GM12892 (cell line): Measurements from ENCODE around the gene PRKACB.

Experiments
- DNase-seq: peaks from one replicate; pipeline ENCODE4 v3.0.0; 2011; ENCODE audit not compliant: insufficient read length
- FAIRE-seq: peaks from 2 replicates; lab custom pipeline; 2011; peaks lifted over from hg19 to GRCh38; lab: Jason Lieb, UNC
- POLR2A ChIP-seq: IDR thresholded peaks from 2 replicates; pipeline ENCODE4 v1.6.1; 2011; ENCODE audit warnings: low read depth, low read length, control low read depth
- POLR2AphosphoS5 ChIP-seq: IDR thresholded peaks from 2 replicates; pipeline ENCODE4 v1.6.1; 2011; ENCODE audit warnings: low read depth, low read length, control low read depth
- TAF1 ChIP-seq: IDR thresholded peaks from 2 replicates; pipeline ENCODE4 v1.6.1; 2011; ENCODE audit warnings: low read depth, mild to moderate bottlenecking, control low read depth, low read length, borderline replicate concordance

The PRKACB gene

DNA sequence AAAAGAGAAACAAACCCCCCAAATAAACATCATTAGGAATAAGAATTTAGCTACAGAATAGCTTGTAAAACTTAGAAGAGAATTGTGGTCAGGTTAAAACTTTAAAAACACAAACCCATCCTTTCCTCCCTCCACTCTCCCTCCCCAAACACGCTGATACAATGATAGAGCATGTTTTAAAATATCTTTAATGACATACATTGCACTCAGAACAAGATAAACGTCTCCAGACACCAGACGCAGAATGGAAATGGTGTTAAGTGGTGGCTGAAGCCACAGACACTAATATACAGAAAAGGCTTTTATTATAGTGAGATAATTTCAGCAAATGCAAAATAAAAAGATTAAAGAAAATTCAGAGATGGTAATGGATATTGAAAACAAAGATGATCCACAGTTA lies 98.6 kb downstream of the PRKACB start:
- DNase-seq, result no peak
- FAIRE-seq, result no peak

DNA sequence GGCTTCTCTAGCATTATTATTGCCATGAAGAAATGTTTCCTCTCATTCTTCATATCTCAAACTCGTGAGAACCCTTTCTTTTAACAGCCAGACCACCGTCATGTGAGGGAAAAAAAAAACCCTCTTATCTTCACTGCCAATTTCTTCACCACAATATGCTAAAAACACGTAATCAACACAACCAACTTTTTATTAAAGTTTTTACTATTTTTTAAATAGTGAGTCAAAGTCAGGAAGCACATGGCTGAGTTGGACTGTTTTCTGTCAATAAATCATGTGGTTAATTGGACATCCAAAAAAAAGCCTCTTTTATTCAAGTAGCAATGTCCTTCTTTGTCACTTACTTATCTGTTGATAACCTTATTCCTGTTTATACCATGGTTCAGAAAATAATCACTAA lies 101.5 kb downstream of the PRKACB start:
- TF ChIP-seq POLR2AphosphoS5 (no peak), TAF1 (no peak), POLR2A (no peak)
- no peak for DNase-seq
- FAIRE-seq, result no peak

More for the DNA sequence above, 98.6 kb downstream of the PRKACB start:
- no peak for TF ChIP-seq POLR2A

DNA sequence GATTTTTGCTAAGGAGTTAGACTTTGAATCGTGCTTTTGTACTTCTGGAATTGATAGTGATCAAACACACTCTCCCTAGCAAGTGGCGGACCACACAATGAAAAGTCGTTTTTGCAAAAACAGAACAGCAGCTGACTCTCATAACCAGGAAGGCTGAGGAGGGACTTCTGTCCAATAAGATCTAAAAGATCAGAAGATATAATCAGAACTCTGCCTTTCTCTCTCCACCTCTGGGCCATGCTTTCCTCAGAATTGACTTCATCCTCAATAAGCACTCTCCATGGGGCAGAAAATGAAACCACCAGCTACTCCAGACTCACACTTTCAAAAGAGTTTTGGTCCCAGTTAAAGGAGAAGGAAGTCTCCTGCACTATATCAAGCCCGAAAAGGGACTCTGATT lies 102.1 kb downstream of the PRKACB start:
- no peak for FAIRE-seq

DNA sequence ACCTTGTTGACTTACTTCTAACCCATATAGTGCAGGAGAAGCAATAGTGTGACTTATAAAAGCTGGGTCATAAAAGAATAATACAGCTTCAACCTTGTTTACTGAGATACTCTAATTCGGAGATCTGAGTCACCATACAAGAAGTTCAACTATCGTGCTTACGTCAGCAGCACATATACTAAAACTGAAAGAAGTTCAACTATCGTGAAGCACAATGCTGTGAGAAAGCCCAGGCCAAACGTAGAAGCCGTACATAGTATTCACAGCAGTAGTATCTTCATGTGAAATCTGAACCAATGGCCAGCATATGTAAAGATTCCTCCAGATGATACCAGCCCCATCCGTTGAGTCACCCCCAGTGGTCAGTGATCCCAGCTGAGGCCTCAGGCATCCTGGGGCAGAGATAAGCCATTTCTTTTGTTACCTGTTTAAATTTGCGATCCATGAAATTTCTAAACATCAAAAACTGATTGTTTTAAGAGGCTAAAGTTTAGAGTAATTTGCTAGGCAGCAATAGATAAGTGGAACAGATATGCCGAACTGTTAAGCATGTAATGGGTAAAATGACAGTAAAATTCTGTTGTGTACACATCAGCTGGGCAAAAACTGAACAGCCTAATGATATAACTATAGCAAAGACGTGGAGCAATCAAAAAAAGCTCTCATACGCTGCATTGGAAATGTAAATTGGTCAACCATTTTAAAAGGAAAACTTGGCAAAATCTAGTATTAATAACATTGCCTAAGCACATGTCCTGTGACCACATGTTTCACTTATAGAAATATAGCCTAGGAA lies 103.6 kb downstream of the PRKACB start:
- DNase-seq (no peak), FAIRE-seq (peak; percentile 9)
- TF ChIP-seq POLR2A, result no peak

More for the DNA sequence above, 102.1 kb downstream of the PRKACB start:
- no peak for DNase-seq
- TF ChIP-seq TAF1, result no peak
- TF ChIP-seq POLR2A, result no peak
- TF ChIP-seq POLR2AphosphoS5, result no peak

DNA sequence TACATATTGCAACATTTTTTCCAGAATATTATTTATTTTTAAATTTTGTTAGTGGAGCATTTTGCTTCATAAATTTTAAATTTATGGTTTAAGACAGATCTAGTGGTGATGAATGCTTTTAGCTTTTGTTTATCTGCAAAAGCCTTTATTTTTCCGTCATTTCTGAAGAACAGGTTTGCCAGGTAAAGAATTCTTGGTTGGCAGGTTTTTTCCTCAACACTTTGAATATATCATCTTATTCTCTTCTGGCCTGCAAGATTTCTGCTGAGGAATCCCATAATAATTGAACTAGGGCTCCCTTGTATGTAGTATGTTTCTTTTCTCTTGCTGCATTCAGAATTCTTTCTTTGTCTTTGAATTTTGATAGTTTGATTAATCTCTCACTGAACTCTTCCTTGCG lies 106.6 kb downstream of the PRKACB start:
- no peak for FAIRE-seq
- no peak for DNase-seq

GRCh38 chr1:84253036-84253435 lies 109.0 kb downstream of the PRKACB start:
- TF ChIP-seq POLR2AphosphoS5, result no peak
- no peak for TF ChIP-seq POLR2A
- TF ChIP-seq TAF1, result no peak
- DNase-seq (no peak), FAIRE-seq (no peak)

More for the DNA sequence above, 106.6 kb downstream of the PRKACB start:
- TF ChIP-seq POLR2AphosphoS5, result no peak
- no peak for TF ChIP-seq TAF1
- no peak for TF ChIP-seq POLR2A

DNA sequence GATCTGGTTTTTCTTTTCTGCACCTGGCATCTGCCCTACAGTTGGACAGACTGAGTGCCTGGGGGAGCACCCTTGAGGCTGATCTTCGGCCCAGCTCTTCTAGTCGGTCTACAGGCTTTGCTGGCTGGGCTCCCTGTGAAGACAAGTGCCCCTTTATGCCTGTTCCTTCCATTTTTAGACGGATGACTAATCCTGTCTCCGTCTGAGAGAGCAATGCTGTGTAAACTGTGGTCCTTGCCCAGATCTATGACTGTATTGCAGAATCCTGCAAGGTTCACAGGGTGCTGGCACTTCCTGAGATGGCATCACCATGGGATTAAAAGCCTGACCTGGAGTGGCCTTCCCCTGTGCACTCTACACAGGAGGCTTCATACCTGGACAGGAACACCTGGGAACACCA lies 109.8 kb downstream of the PRKACB start:
- DNase-seq (no peak), FAIRE-seq (no peak)
- TF ChIP-seq TAF1, result no peak
- no peak for TF ChIP-seq POLR2AphosphoS5
- TF ChIP-seq POLR2A, result no peak

DNA sequence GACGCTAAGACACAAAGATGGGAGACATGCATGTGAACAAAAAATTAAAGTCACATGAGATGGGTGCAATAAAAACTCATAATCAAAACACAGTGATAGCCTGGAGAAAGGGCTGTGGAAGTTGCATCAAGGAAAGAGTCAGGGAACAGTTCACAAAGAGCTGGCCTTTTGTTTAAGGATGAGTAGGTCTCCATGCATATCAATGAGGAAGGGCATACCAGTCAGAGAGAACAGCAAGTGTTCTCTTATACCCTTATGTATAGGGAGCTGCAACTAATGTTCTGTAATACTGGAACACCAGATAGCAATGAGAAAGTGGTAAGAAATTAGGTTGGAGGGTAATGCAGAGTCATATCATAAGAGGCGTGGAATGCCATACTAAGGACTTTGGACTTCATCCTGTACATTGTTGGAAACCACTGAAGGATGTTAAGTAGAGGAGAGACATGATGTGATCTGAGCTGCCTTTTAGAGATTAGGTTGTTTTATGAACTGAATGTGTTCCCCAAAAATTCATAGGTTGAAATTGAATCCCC lies 110.7 kb downstream of the PRKACB start:
- DNase-seq, result no peak
- no peak for TF ChIP-seq POLR2A
- TF ChIP-seq POLR2AphosphoS5, result no peak
- no peak for TF ChIP-seq TAF1
- no peak for FAIRE-seq

- TF ChIP-seq POLR2AphosphoS5 (no peak), POLR2A (no peak), TAF1 (no peak)
- DNase-seq (no peak), FAIRE-seq (no peak)
Observed at GRCh38 chr1:84255582-84255981, 111.5 kb downstream of the PRKACB start.

DNA sequence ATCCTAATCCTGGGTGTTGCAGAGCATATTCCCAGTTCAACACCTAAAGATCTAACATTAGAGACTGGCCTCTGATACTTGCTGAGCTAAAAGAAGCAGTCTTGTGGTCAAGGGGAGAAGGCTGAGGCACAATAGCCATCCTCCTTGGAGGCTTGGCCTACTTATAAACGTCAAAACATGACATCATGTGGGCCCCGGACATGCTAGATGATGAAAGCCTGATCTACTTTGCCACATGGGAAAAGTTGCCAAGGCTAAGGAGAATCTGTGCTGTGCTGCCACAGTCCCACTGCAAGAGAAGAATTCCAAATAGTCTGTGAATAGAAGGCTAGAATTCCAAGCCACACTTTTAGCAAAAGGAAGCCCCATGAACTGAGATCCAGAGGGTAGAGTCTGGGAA lies 113.5 kb downstream of the PRKACB start:
- TF ChIP-seq POLR2AphosphoS5 (no peak), POLR2A (no peak), TAF1 (no peak)
- DNase-seq (no peak), FAIRE-seq (no peak)

- TF ChIP-seq POLR2A (no peak), TAF1 (no peak), POLR2AphosphoS5 (no peak)
- FAIRE-seq, result no peak
- no peak for DNase-seq
Observed at GRCh38 chr1:84259376-84259775, 115.3 kb downstream of the PRKACB start.

GRCh38 chr1:84259989-84260388 lies 115.9 kb downstream of the PRKACB start:
- FAIRE-seq (no peak), DNase-seq (no peak)
- no peak for TF ChIP-seq TAF1
